ENCODE measurements around the gene LDHAL6B.

- TF ChIP-seq POLR2AphosphoS5 (IDR thresholded peaks at IDR 0.05; ENCODE audit: low read depth, low read length), result no peak
- TF ChIP-seq TAF1 (IDR thresholded peaks at IDR 0.05; ENCODE audit: borderline replicate concordance, insufficient read depth, low read length), result no peak
- TF ChIP-seq REST (IDR thresholded peaks at IDR 0.05; ENCODE audit: insufficient read depth in 1 of 2, low read depth in 2 of 2, low read length in 2 of 2), result no peak
- TF ChIP-seq SIN3A (IDR thresholded peaks at IDR 0.05; ENCODE audit: borderline replicate concordance, insufficient read depth, low read length), result no peak
- TF ChIP-seq FOXP2 (optimal IDR thresholded peaks at IDR 0.05; ENCODE audit: borderline replicate concordance, extremely low read depth, extremely low read length, insufficient read depth), result no peak
These were observed 2.1 kb downstream of the LDHAL6B start for GRCh38 chr15:59208613-59209249.

All from PFSK-1 (cell line).